ENCODE results near the gene OR8G5.

DNA sequence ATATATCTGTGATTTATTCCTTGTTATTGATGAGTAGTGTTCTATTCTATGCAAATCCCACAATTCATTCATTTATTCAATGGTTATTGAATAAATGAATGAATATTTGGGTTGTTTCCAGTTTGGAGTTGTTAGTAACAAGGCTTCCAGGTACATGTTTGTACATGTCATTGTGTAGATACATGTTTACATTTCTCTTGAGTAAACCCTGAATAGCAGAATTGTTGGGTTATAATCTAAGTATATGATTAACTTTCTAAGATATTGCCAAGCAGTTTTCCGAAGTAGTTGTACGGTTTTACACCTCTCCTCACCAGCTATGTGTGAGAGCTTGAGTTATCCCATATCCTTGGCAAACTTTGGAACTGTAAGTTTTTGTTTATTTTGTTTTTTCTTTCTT lies 33.8 kb upstream of the OR8G5 start:
- TF ChIP-seq, protein P1, sequence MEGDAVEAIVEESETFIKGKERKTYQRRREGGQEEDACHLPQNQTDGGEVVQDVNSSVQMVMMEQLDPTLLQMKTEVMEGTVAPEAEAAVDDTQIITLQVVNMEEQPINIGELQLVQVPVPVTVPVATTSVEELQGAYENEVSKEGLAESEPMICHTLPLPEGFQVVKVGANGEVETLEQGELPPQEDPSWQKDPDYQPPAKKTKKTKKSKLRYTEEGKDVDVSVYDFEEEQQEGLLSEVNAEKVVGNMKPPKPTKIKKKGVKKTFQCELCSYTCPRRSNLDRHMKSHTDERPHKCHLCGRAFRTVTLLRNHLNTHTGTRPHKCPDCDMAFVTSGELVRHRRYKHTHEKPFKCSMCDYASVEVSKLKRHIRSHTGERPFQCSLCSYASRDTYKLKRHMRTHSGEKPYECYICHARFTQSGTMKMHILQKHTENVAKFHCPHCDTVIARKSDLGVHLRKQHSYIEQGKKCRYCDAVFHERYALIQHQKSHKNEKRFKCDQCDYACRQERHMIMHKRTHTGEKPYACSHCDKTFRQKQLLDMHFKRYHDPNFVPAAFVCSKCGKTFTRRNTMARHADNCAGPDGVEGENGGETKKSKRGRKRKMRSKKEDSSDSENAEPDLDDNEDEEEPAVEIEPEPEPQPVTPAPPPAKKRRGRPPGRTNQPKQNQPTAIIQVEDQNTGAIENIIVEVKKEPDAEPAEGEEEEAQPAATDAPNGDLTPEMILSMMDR (IDR thresholded peaks at IDR 0.05) = no peak
- no peak for TF ChIP-seq POLR2A (IDR thresholded peaks at IDR 0.05)
- no peak for TF ChIP-seq POLR2AphosphoS5 (IDR thresholded peaks at IDR 0.05)
- no peak for TF ChIP-seq EP300 (IDR thresholded peaks at IDR 0.05)
